ENCODE measurements around the gene MTHFD1. TPM values are rescaled to one million over a fixed set of nuclear protein-coding genes. Genes with fewer than 3 reads are reported as not detected.
A peak's percentile ranks its signal among the peaks of the same experiment; 100 is the strongest.

The MTHFD1 gene
- total RNA-seq, 2 experiments from 2014 or later, result 223 to 316 TPM

GRCh38 chr14:64442300-64442988 lies 54.3 kb downstream of the MTHFD1 start:
- peaks cover 47% of the 10 kb centered on the region for H3K4me1 Mint-ChIP-seq
- peaks cover 60% of the 10 kb centered on the region for H3K36me3 Mint-ChIP-seq

DNA sequence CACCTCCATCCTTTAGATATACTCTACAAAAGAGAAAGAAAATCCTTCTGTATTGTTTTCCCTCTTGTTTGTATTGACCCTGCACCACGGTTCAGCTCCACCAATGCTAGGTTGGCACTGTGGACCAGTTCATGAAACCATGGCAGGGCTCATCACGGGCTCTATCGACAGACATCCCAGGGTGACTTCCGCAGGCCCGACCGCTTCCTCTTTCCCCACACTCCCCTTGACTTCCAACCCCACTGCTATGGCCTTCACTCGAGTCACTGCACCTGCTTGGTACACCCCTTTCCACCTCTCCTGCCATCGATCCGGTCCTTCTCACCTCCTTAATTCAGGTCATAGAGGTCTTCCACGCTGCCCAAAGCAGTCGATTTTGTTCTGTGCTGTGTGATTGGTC lies 56.0 kb downstream of the MTHFD1 start:
- CTCF ChIA-PET, result interaction anchor here (1.6 to 6.9 kb wide), 2 partner anchors 12 to 17 kb away, joined by 4 to 61 read pairs; no protein-coding TSS in a partner anchor
- H3K27me3 Mint-ChIP-seq, result no peaks in the 10 kb centered on the region

More at GRCh38 chr14:64442300-64442988, 54.3 kb downstream of the MTHFD1 start:
- DNase-seq (no peak), ATAC-seq (no peak)
- H3K4me3 Mint-ChIP-seq, result no peak overlapping the region
- CTCF ChIA-PET, result interaction anchor here (6.9 kb wide), 1 partner anchor 10 kb away, joined by 61 read pairs; no protein-coding TSS in a partner anchor
- H3K9me3 Mint-ChIP-seq (ENCODE audit: low read depth), result no peaks in the 10 kb centered on the region
- H3K27ac Mint-ChIP-seq, result no peak overlapping the region
- H3K27me3 Mint-ChIP-seq, result no peaks in the 10 kb centered on the region

GRCh38 chr14:64444984-64445845 lies 57.1 kb downstream of the MTHFD1 start:
- peaks cover 55% of the 10 kb centered on the region for H3K4me1 Mint-ChIP-seq
- H3K4me3 Mint-ChIP-seq, result no peak overlapping the region
- DNase-seq (peak; percentile 78), ATAC-seq (peak; percentile 86)
- no peaks in the 10 kb centered on the region for H3K9me3 Mint-ChIP-seq (ENCODE audit: low read depth)
- peak overlapping the region; percentile 90 for H3K27ac Mint-ChIP-seq
- H3K36me3 Mint-ChIP-seq, result peaks cover 65% of the 10 kb centered on the region
- CTCF ChIA-PET, result interaction anchor here (0.6 to 6.9 kb wide), 8 partner anchors 9 to 107 kb away, joined by 3 to 61 read pairs (median 4); no protein-coding TSS in a partner anchor
- H3K27me3 Mint-ChIP-seq, result no peaks in the 10 kb centered on the region

More for the DNA sequence above, 56.0 kb downstream of the MTHFD1 start:
- Mint-ChIP-seq H3K36me3 (peaks cover 60% of the 10 kb centered on the region), H3K4me3 (no peak overlapping the region), H3K9me3 (ENCODE audit: low read depth) (no peaks in the 10 kb centered on the region), H3K4me1 (peaks cover 48% of the 10 kb centered on the region), H3K27ac (peak overlapping the region; percentile 90)
- no peak for DNase-seq
- ATAC-seq, result no peak

- H3K4me3 Mint-ChIP-seq, result peak overlapping the region; percentile 67
- CTCF ChIA-PET, result interaction anchor here (1.0 to 2.5 kb wide), 7 partner anchors 12 to 63 kb away, joined by 3 to 11 read pairs (median 6); partner anchors contain the start of gene MTHFD1
- peak overlapping the region; percentile 95 for H3K27ac Mint-ChIP-seq
- H3K27me3 Mint-ChIP-seq, result no peaks in the 10 kb centered on the region
- peak; percentile 85 for DNase-seq
- peaks cover 64% of the 10 kb centered on the region for H3K36me3 Mint-ChIP-seq
- peaks cover 59% of the 10 kb centered on the region for H3K4me1 Mint-ChIP-seq
- H3K9me3 Mint-ChIP-seq (ENCODE audit: low read depth), result no peaks in the 10 kb centered on the region
- ATAC-seq, result peak; percentile 59
Measured at GRCh38 chr14:64447876-64448670, 59.9 kb downstream of the MTHFD1 start.

- no peaks in the 10 kb centered on the region for H3K27me3 Mint-ChIP-seq
- peaks cover 43% of the 10 kb centered on the region for H3K4me1 Mint-ChIP-seq
- peaks cover 60% of the 10 kb centered on the region for H3K36me3 Mint-ChIP-seq
- peak; percentile 21 for ATAC-seq
- no peak for DNase-seq
- no peaks in the 10 kb centered on the region for H3K9me3 Mint-ChIP-seq (ENCODE audit: low read depth)
- H3K4me3 Mint-ChIP-seq, result no peak overlapping the region
- CTCF ChIA-PET, result interaction anchor here (0.7 to 2.0 kb wide), 5 partner anchors 13 to 59 kb away, joined by 3 to 7 read pairs (median 5); no protein-coding TSS in a partner anchor
- H3K27ac Mint-ChIP-seq, result peak overlapping the region; percentile 79
Measured at GRCh38 chr14:64450255-64450654, 62.1 kb downstream of the MTHFD1 start.

DNA sequence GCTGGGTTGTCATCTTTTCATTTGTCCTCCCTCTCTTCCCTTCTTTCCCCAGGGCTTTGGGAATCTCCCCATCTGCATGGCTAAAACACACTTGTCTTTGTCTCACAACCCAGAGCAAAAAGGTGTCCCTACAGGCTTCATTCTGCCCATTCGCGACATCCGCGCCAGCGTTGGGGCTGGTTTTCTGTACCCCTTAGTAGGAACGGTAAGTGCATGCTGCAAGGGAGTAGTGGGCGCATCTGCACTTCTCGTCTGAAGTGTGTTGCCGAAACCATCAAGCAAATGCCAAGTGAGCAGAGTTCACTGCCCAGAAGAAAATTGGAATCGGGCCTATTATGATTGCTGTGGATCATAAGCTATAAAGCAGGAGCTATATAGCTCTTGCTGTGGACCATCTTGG lies 66.5 kb downstream of the MTHFD1 start:
- Mint-ChIP-seq H3K4me1 (peaks cover 31% of the 10 kb centered on the region), H3K4me3 (no peak overlapping the region), H3K36me3 (peaks cover 61% of the 10 kb centered on the region), H3K27me3 (no peaks in the 10 kb centered on the region), H3K9me3 (ENCODE audit: low read depth) (no peaks in the 10 kb centered on the region), H3K27ac (no peak overlapping the region)
- DNase-seq (no peak), ATAC-seq (no peak)
- CTCF ChIA-PET, result interaction anchor here (1.9 kb wide), 1 partner anchor 11 kb away, joined by 10 read pairs; the partner anchor contains the start of gene AKAP5

GRCh38 chr14:64459405-64460136 lies 71.4 kb downstream of the MTHFD1 start:
- Mint-ChIP-seq H3K36me3 (peaks cover 43% of the 10 kb centered on the region), H3K9me3 (ENCODE audit: low read depth) (no peaks in the 10 kb centered on the region), H3K4me3 (no peak overlapping the region), H3K4me1 (peaks cover 35% of the 10 kb centered on the region), H3K27ac (peak overlapping the region; percentile 45), H3K27me3 (no peaks in the 10 kb centered on the region)
- DNase-seq, result no peak
- CTCF ChIA-PET, result interaction anchor here (0.6 to 1.8 kb wide), 4 partner anchors 30 to 86 kb away, joined by 3 to 6 read pairs (median 3); no protein-coding TSS in a partner anchor
- ATAC-seq, result no peak

DNA sequence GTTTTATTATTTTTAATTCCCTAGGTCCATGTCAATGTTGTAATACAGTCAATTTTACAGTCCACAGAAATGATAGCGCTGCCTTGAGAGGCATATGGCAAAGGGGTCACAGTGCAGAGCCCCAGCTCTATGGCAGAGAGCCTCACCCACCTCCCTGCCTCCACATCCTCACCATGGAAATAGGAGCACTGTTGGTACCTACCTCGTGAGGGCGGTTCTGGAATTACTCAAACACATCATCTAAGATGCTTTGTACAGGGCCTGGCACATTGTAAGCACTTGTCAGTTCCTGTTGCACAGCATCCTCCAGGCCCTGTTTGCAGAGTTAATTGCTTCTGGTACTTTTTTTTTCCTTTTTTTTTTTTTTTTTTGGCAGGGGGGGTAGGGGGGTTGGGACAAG lies 73.1 kb downstream of the MTHFD1 start:
- Mint-ChIP-seq H3K4me3 (no peak overlapping the region), H3K27me3 (no peaks in the 10 kb centered on the region), H3K36me3 (peaks cover 32% of the 10 kb centered on the region), H3K27ac (no peak overlapping the region), H3K9me3 (ENCODE audit: low read depth) (no peaks in the 10 kb centered on the region), H3K4me1 (peaks cover 40% of the 10 kb centered on the region)
- no peak for ATAC-seq
- DNase-seq, result no peak
- CTCF ChIA-PET, result interaction anchor here (1.1 kb wide), 1 partner anchor 31 kb away, joined by 3 read pairs; no protein-coding TSS in a partner anchor

GRCh38 chr14:64463195-64463594 lies 75.0 kb downstream of the MTHFD1 start:
- CTCF ChIA-PET, result interaction anchor here (1.3 to 3.1 kb wide), 7 partner anchors 12 to 39 kb away, joined by 3 to 20 read pairs (median 4); no protein-coding TSS in a partner anchor
- Mint-ChIP-seq H3K27me3 (no peaks in the 10 kb centered on the region), H3K27ac (no peak overlapping the region), H3K36me3 (peaks cover 29% of the 10 kb centered on the region), H3K4me1 (peaks cover 52% of the 10 kb centered on the region), H3K9me3 (ENCODE audit: low read depth) (no peaks in the 10 kb centered on the region), H3K4me3 (no peak overlapping the region)
- DNase-seq (no peak), ATAC-seq (no peak)

DNA sequence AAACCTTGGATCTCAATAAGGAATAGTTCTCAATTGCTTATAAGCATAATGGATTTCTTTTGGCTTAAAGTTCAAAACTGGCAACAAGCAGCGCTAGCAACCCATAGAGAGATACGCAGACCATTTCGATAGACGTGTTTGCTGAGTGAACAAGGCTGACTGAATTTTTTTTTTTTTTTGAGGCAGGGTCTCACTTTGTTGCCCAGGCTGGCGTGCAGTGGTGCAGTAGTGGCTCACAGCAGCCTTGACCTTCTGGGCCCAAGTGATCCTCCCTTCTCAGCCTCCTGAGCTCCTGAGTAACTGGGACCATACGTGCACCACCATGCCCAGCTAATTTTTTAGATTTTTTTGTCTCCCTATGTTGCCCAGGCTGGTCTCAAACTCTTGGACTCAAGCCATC lies 75.7 kb downstream of the MTHFD1 start:
- ATAC-seq (no peak), DNase-seq (no peak)
- Mint-ChIP-seq H3K4me3 (no peak overlapping the region), H3K36me3 (peaks cover 24% of the 10 kb centered on the region), H3K27ac (no peak overlapping the region), H3K9me3 (ENCODE audit: low read depth) (no peaks in the 10 kb centered on the region), H3K4me1 (peaks cover 52% of the 10 kb centered on the region), H3K27me3 (no peaks in the 10 kb centered on the region)
- CTCF ChIA-PET, result interaction anchor here (1.0 to 3.6 kb wide), 10 partner anchors 9 to 47 kb away, joined by 3 to 20 read pairs (median 4); no protein-coding TSS in a partner anchor

- Mint-ChIP-seq H3K4me1 (peaks cover 45% of the 10 kb centered on the region), H3K9me3 (ENCODE audit: low read depth) (no peaks in the 10 kb centered on the region), H3K36me3 (peaks cover 18% of the 10 kb centered on the region), H3K27ac (peak overlapping the region; percentile 80), H3K4me3 (peak overlapping the region; percentile 79), H3K27me3 (no peaks in the 10 kb centered on the region)
- CTCF ChIA-PET, result interaction anchor here (1.0 to 3.6 kb wide), 8 partner anchors 9 to 46 kb away, joined by 3 to 20 read pairs (median 4); no protein-coding TSS in a partner anchor
- DNase-seq, result no peak
- peak; percentile 5 for ATAC-seq
Measured at GRCh38 chr14:64464651-64465050, 76.5 kb downstream of the MTHFD1 start.
